Ectodermal cell (in vitro differentiated cells): ENCODE results near the gene SCN7A.
"Not testable (repeated sequence)": the region's sequence is repeated elsewhere in the genome, so short reads cannot be mapped to it uniquely, and the experiment has no call there.

Experiments
- H3K27ac ChIP-seq: 2 replicates; pipeline ENCODE4 v1.7.0; 2013; ENCODE audit warnings: mild to moderate bottlenecking, low read depth, low read length; ENCODE audit not compliant: insufficient read depth, poor library complexity, severe bottlenecking
- H3K27me3 ChIP-seq: 2 replicates; pipeline ENCODE4 v1.7.0; 2013; ENCODE audit warnings: mild to moderate bottlenecking, low read length; ENCODE audit not compliant: insufficient read depth, control insufficient read depth, poor library complexity, severe bottlenecking
- H3K36me3 ChIP-seq: one replicate; pipeline ENCODE4 v1.7.0; 2013; ENCODE audit warnings: low read length; ENCODE audit not compliant: control insufficient read depth, insufficient read depth
- H3K4me1 ChIP-seq: one replicate; pipeline ENCODE4 v1.7.0; 2013; ENCODE audit warnings: low read length; ENCODE audit not compliant: control insufficient read depth, insufficient read depth
- H3K4me3 ChIP-seq: 2 replicates; pipeline ENCODE4 v1.7.0; 2013; ENCODE audit warnings: low read depth, low read length, control low read depth; ENCODE audit not compliant: insufficient read depth
- H3K9me3 ChIP-seq: 2 replicates; pipeline ENCODE4 v1.7.0; 2013; ENCODE audit warnings: mild to moderate bottlenecking, low read length, moderate library complexity; ENCODE audit not compliant: control insufficient read depth
- WGBS, 2 experiments: methylation state at CpG; one replicate each; pipeline ENCODE4 v1.1.7; 2013; ENCODE audit warnings: missing lambda C conversion rate in 2 of 2; 5-methylcytosine and 5-hydroxymethylcytosine counted together

SCN7A gene

DNA sequence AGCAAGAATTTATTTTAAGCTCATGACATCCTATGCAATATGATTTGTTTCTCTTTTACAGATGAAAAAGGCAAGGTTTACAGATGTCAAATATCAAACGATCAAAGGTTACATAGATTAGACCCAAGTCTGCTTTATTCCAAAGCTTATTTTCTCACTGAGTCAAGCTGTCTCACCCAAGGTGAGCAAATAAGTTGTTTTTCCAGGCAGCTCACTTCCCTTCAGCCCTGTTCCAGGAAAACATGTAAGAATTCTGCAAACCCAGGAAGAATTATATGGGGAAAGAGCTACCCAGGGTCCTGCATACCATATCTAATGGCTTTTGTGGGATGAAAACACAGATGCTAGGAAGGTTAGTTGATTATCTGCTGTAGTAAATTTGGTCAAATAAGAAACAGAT lies 60.6 kb downstream of the SCN7A start:
- no peaks in the 10 kb centered on the region for H3K4me1 ChIP-seq
- H3K4me3 ChIP-seq = no peak overlapping the region
- H3K27me3 ChIP-seq = no peaks in the 10 kb centered on the region
- WGBS, 2 experiments = 87 to 92% methylated on average over 1 of the region's 1 CpG
- H3K27ac ChIP-seq = no peak overlapping the region
- H3K36me3 ChIP-seq = no peaks in the 10 kb centered on the region
- no peaks in the 10 kb centered on the region for H3K9me3 ChIP-seq

DNA sequence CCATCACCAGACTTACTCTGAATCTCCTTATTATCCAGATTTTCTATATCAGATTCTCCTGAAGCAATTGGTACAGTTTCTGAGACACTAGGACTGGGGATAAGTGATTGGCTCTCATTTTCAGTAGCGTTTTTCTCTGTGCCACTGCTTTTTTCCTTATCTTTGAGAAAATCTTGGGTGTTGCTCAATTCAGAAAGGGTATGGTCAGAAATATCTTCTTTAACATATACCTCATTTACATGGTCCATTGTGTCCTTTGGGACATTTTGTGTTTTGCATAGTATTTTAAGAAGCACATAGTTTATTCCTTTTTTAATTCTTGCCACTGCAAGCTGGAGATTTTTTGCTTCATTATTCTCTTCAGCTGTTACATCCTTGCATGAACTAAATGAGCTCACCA lies 61.7 kb downstream of the SCN7A start:
- H3K4me3 ChIP-seq = no peak overlapping the region
- H3K9me3 ChIP-seq = no peaks in the 10 kb centered on the region
- no peaks in the 10 kb centered on the region for H3K4me1 ChIP-seq
- H3K27ac ChIP-seq = no peak overlapping the region
- H3K27me3 ChIP-seq = no peaks in the 10 kb centered on the region
- no peaks in the 10 kb centered on the region for H3K36me3 ChIP-seq
- WGBS, 2 experiments = 82 to 89% methylated on average over 1 of the region's 1 CpG

DNA sequence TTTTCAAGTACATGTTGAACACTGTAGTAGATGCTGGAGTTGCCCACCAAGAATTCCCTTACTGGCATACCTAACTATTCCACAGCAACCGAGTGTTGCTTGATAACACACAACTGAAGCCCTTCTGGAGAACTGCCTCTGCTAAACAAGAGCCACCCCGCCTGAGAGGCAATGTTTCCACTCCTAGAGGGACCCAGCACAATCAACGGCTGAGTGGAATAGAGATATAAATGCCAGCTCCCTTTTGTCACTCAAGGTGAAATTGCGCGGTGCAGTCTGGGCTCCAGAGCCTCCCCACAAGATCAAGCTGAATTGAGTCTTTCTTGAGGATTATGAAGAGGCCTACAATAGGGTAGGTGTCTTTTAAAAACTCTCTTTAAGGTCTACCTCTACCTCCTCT lies 69.2 kb downstream of the SCN7A start:
- Histone ChIP-seq H3K9me3 (no peaks in the 10 kb centered on the region), H3K27ac (no peak overlapping the region), H3K27me3 (no peaks in the 10 kb centered on the region), H3K4me3 (no peak overlapping the region), H3K36me3 (no peaks in the 10 kb centered on the region), H3K4me1 (no peaks in the 10 kb centered on the region)
- 93 to 94% methylated on average over 5 of the region's 5 CpGs for WGBS, 2 experiments

DNA sequence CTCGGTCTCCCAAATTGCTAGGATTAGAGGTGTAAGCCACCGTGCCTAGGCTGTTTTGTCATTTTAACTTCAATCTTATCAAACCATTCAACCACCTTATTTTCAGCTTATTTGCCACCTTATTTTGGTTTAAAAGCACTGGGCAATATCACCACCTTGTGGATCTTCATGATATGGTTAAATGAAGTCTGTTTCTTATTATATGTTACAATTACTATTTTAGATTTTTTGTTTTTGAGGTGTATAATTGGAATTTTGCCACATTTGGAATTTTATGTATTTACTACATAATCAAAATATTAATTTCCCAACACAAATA lies 74.5 kb downstream of the SCN7A start:
- 63 to 74% methylated on average over 2 of the region's 2 CpGs for WGBS, 2 experiments
- no peak overlapping the region for H3K27ac ChIP-seq

DNA sequence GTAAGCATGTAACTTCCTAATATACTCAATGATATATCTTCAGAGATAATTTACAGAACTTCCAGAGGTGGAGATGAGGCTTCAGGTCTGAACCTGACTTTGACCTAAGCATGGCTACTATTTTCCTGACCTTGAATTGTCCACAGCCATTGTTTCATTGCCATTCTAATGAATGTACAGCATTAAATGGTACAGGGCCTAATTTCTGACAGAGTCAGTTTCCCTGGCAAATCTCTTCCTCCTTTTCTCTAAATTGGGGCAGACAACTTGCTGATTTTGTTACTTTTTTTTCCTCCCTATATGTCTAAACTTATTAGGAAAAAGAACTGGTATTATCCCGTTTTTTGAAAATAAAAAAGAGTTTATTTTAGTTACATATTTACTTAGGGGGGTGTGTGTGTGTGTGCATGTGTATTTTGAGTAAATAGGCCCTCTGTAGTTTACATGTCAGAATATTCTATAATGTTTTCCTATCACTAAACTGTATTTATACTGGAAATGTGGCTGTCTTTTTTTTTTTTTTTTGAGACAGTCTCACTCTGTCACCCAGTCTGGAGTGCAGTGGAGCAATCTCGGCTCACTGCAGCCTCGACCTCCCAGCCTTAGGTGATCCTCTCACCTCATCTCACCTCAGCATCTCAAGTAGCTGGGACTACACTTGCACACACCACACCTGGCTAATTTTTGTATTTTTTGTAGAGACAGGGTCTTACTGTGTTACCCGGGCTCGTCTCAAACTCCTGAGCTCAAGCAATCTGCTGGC lies 75.0 kb downstream of the SCN7A start:
- 81 to 84% methylated on average over 4 of the region's 5 CpGs for WGBS, 2 experiments
- no peaks in the 10 kb centered on the region for H3K36me3 ChIP-seq
- H3K27me3 ChIP-seq = no peaks in the 10 kb centered on the region
- H3K4me3 ChIP-seq = no peak overlapping the region
- no peaks in the 10 kb centered on the region for H3K4me1 ChIP-seq
- H3K9me3 ChIP-seq = no peaks in the 10 kb centered on the region
- H3K27ac ChIP-seq = no peak overlapping the region

More for the DNA sequence above, 74.5 kb downstream of the SCN7A start:
- Histone ChIP-seq H3K4me1 (no peaks in the 10 kb centered on the region), H3K27me3 (no peaks in the 10 kb centered on the region), H3K4me3 (no peak overlapping the region), H3K36me3 (no peaks in the 10 kb centered on the region), H3K9me3 (no peaks in the 10 kb centered on the region)

DNA sequence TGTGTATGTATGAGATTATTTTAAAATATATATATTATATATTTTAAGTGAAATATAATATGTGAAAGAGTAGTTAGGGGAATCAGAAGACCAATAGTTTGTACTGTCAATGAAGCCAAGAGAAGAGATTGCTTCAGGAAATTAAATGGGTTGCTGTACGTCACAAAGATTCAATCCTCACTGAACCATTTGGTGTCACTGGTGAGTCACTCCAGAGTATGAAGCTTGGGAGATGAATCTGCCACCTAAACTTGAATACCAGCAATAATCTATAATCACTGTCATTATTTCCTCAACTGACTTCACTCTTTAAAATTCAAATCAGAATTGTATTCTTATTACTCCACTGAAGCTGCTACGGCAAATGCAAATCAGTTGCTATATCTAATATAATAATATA lies 76.4 kb downstream of the SCN7A start:
- Histone ChIP-seq H3K4me1 (no peaks in the 10 kb centered on the region), H3K9me3 (no peaks in the 10 kb centered on the region), H3K27me3 (no peaks in the 10 kb centered on the region), H3K4me3 (no peak overlapping the region), H3K36me3 (no peaks in the 10 kb centered on the region), H3K27ac (no peak overlapping the region)
- 60 to 73% methylated on average over 1 to 2 of the region's 2 CpGs for WGBS, 2 experiments

DNA sequence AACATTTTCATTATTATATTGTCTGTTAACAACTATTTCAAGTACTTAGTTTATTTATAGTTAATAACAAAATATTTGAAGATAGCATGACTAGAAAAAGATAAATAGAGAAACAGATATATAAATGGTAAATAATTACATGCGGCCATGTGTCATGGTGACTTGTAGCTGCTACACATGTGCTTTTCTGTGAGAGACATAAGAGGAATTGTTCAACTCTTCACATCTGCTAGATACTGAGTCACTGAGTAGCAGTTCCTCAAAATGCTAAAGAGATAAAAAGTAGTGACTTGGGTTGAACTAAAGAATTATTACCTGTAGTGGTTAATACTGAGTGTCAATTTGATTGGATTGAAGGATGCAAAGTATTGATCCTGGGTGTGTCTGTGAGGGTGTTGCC lies 80.8 kb downstream of the SCN7A start:
- 100% methylated on average over 1 of the region's 1 CpG for WGBS, 2 experiments
- Histone ChIP-seq H3K27ac (no peak overlapping the region), H3K4me1 (no peaks in the 10 kb centered on the region)

DNA sequence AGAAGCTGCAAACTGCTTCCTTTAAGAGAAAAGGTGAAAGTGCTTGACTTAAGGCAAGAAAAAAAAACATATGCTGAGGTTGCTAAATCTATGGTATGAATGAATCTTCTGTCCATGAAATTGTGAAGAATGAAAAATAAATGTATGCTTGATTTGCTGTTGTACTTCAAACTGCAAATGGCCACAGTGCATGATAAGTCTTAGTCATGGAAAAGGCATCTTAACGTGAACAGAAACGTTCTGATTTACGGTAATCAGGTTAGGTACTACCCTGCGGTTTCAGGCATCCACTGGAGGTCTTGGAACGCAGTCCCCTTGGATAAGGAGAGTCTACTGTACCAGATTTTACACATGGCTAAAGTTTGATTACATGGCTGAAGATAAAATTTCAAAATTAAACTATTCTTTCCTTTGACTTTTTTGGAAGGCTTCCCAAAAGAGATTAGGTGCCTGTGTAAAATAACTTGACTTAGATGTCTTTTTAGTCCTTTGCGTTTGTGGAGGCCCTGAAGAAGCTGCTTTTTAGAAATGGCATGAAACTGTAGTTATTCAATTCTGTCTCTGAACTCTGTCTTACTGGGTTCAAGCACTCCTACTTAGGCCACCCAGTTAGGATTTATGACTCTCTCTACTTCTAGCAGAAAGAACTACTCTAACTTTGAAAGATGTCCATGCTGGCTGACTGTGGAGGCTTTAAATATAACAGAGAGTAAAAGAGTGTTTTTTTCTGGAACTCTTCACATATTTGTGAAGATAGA lies 82.4 kb downstream of the SCN7A start:
- Histone ChIP-seq H3K4me1 (no peaks in the 10 kb centered on the region), H3K27ac (no peak overlapping the region), H3K4me3 (no peak overlapping the region), H3K36me3 (no peaks in the 10 kb centered on the region), H3K27me3 (no peaks in the 10 kb centered on the region), H3K9me3 (no peaks in the 10 kb centered on the region)
- 85 to 88% methylated on average over 6 of the region's 6 CpGs for WGBS, 2 experiments

More for the DNA sequence above, 80.8 kb downstream of the SCN7A start:
- no peaks in the 10 kb centered on the region for H3K36me3 ChIP-seq
- H3K4me3 ChIP-seq = no peak overlapping the region
- H3K9me3 ChIP-seq = no peaks in the 10 kb centered on the region
- no peaks in the 10 kb centered on the region for H3K27me3 ChIP-seq

DNA sequence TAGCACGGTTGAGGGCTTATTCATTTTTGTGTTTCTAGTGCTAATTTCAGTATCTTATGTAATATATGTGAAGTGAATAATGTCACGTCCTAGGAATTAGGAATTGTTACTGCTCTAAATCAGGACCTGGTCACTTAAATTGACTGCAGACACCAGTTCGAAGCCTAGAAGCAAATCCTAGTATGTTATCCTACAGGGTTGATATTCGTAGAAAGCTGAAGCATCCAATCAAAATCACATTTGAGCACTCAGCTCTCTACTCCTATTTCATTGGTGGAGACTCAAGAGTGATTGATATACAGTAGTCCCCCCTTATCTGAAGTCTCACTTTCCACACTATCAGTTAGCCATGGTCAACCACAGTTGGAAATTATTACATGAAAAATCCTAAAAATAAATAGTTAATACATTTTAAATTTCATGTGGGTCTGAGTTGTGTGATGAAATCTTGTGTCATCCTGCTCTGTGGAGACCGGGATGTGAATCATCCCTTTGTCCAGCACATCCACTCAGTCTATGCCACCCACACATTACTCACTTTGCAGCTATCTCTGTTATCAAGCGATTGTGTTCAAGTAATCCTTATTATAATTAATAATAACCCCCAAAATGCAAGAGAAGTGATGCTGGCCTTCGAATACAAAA lies 83.1 kb downstream of the SCN7A start:
- Histone ChIP-seq H3K27ac (no peak overlapping the region), H3K27me3 (no peaks in the 10 kb centered on the region), H3K36me3 (no peaks in the 10 kb centered on the region), H3K4me1 (no peaks in the 10 kb centered on the region), H3K9me3 (no peaks in the 10 kb centered on the region), H3K4me3 (no peak overlapping the region)
- 94 to 96% methylated on average over 5 to 7 of the region's 7 CpGs for WGBS, 2 experiments

DNA sequence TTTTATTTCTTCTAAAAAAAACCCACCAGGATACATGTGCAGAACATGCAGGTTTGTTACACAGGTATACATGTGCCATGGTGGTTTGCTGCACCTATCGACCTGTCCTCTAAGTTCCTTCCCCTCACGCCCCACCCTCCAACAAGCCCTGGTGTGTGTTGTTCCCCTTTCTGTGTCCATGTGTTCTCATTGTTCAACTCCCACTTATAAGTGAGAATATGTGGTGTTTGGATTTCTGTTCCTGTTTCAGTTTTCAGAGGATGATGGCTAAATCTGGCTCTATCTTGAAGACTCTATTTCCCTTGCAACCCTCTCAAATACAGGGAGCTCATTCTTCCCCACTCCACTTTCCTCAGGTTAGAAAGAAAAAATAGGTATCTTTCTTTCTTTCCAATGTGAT lies 86.3 kb downstream of the SCN7A start:
- not testable (repeated sequence) for H3K27ac ChIP-seq, H3K4me1 ChIP-seq, H3K4me3 ChIP-seq, H3K36me3 ChIP-seq, H3K27me3 ChIP-seq, H3K9me3 ChIP-seq
- WGBS, 2 experiments = 89 to 96% methylated on average over 2 of the region's 2 CpGs
